Measurements from ENCODE around the gene PLP2.

- TF ChIP-seq CC2D1A (CRISPR knock-in tag; IDR thresholded peaks at IDR 0.05) (no peak), EZH2 (conservative IDR thresholded peaks at IDR 0.05; ENCODE audit: low read depth, low read length) (no peak), ZMAT3 (CRISPR knock-in tag; conservative IDR thresholded peaks at IDR 0.05) (no peak), TP53 (CRISPR knock-in tag; conservative IDR thresholded peaks at IDR 0.05) (no peak)
Measured at GRCh38 chrX:49204709-49205108, 33.0 kb downstream of the PLP2 start.
